SH-SY5Y (cell line): ENCODE data around the gene DHRS3.

Experiments used
- GATA2 ChIP-seq: IDR thresholded peaks from 2 replicates; pipeline ENCODE4 v1.6.1; 2011; ENCODE audit warnings: mild to moderate bottlenecking, low read depth, low read length
- GATA3 ChIP-seq: IDR thresholded peaks from 2 replicates; pipeline ENCODE4 v1.6.1; 2011; ENCODE audit warnings: low read depth, mild to moderate bottlenecking, low read length, moderate library complexity

DHRS3 gene

DNA sequence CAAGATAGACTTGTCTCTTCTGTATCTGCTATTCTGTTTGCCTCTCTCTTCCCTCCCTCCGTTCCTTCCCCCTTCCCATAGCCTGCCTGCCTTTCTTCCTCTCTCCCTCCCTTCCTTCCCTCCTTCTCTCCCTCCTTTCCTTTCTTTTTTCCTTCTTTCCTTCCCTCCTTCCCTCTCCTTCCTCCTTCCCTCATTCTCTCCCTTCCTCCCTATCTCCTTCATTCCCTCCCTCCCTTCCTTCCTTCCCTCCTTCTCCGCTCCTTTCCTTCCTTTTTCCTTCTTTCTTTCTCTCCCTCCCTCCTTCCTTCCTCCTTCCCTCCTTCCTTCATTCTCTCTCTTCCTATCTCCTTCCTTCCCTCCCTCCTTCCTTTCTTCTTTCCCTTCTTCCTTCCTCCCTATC, 26.8 kb upstream of the DHRS3 start:
- no peak for TF ChIP-seq GATA3
- TF ChIP-seq GATA2 = no peak

DNA sequence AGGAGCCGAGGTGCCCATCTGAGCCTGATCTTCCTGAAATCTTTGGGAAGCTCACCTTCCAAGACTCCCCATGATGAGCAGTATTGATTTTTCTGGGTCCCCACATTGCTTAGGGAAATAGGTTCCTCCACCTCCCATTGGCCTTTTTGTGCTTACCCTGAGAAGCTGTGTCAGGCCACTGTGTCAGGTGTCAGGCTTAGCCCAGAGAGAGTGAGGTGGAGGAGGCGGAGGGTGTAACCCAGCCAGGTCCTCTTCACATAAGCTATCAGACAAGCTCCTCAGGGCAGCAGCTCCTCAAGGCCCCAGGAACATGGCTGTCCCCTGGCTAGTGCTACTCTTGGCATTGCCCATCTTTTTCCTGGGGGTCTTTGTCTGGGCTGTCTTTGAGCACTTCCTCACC, 26.2 kb upstream of the DHRS3 start:
- TF ChIP-seq GATA2 (no peak), GATA3 (no peak)

DNA sequence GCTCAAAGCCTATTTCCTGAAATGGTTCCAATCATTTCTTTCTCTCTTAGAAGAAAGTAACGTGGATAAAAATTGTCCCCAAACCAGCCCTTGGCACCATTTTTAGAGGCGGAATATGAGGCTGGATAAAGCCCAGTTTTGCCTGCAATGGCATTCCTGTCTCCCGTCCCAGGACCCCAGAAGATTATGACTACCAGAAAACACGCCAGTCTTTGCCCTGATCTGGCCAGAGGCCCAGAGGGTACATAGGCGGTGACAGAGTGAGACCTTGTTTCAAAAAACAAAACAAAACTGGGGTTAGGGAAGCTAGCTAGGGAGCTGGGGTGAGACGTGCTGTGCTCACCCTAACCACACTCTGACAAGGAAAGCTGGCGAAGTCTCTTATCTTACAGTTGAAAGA, 25.8 kb upstream of the DHRS3 start, which contains the start of gene AADACL4:
TSS of gene AADACL4 (plus strand) at position 301 of the 400 bp plus-strand sequence. CDS start 462 bp downstream, outside the sequence.
- no peak for TF ChIP-seq GATA3
- TF ChIP-seq GATA2 = no peak

DNA sequence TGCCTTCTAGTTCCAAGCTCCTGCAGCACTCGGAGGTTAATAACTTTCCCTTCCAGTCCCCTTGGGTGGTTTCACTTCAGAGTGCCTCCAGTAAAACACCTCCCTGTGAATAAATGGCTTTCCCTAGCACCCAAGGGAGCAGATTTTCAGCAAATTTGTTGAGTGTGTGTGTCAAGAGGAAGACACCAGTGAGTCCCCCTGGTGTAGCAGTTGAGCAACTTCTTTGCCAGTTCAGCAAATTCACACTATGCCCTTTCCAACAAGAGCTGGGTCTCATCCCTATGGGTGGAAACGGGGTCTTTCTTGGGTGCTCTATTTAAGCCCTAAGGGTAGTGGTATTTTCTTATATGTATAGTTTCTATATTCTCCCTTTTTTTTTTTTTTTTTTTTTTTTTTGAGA, 25.1 kb upstream of the DHRS3 start:
- TF ChIP-seq GATA2 (no peak), GATA3 (no peak)

GRCh38 chr1:12640958-12641272, 22.9 kb upstream of the DHRS3 start:
- TF ChIP-seq GATA3 = no peak

GRCh38 chr1:12640237-12640957, 22.4 kb upstream of the DHRS3 start:
- TF ChIP-seq GATA2 (no peak), GATA3 (no peak)

DNA sequence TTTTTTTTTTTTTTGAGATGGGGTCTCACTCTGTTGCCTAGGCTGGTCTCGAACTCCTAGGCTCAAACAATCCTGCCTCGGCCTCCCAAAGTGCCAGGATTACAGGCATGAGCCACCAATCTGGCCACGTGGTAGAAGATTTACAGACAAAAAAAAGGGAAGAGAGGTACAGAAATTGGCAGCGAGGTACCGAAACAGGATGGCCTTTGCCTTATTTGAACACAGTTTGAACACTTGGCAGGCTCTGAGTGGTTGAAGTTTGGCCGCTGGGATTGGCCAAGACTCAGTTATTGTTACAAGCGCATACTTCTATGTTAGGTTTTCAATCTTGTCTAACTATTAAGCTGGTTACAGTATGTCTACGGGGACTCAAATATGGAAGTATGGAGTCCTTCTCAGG, 19.7 kb upstream of the DHRS3 start:
- TF ChIP-seq GATA3 = no peak
- TF ChIP-seq GATA2 = no peak

DNA sequence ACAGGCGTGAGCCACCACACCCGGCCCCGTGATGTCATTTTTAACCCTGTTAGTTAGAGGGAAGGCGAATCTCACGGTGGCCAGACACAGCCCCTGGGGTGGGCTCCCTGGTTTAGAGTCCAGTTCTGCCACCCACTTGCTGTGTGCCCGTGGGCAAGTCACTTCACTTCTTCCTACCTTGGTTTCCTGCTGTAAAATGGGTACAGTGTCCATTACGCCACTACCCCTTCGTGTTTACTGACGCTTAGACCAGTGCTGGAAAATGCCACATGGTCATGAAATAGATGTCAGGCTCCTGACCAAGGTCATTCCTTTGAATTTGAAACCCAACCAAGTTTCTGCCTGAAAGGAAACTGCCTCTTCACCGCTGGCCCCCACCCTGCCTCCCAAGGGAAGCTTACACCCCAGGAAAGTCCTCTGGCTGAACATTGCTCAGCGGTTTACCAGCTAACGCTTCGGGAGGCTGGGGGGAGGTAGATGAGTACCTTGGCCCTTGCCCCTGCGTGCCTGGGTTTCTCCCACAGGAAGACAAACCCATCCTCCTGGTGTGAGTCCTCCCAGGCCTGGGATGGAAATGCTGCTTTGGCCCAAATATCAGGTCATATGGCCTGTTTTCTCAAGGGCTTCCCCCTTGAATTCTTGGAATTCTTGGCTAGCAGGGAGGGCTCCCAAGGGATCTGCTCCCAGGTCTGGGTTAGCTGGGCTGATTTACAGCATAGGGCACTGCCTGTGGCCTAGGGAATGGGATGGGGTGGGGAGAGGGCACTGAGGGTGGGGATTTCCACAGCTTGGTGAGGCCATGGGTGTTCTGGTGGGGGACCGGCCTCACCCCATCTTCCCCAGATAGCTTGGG, 18.3 kb upstream of the DHRS3 start:
- TF ChIP-seq GATA2 = no peak
- TF ChIP-seq GATA3 = no peak

DNA sequence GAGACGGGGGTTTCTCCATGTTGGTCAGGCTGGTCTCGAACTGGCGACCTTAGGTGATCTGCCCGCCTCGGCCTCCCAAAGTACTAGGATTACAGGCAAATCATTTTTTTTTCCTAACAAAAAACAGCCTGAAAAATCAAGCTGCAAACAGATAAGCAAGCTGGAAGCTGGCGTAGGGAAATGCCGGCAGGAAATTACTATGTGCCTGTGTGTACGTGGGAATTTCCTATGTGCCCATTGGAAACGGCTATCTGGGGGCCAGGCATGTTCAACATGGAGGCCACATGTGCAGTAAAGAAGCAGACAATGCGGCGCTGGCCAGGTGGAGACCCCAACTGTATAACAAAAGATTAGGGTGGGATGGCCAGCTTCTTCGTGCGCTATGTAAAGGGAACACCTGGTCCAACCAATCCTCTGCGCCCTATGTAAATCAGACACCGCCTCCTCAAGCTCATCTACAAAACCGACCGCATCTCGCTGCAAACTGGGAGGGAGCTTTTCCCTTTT, 16.7 kb upstream of the DHRS3 start:
- TF ChIP-seq GATA3 (no peak), GATA2 (no peak)

GRCh38 chr1:12634156-12634555, 16.1 kb upstream of the DHRS3 start:
- TF ChIP-seq GATA3 = no peak
- no peak for TF ChIP-seq GATA2

GRCh38 chr1:12631571-12631970, 13.6 kb upstream of the DHRS3 start:
- TF ChIP-seq GATA2 (no peak), GATA3 (no peak)

DNA sequence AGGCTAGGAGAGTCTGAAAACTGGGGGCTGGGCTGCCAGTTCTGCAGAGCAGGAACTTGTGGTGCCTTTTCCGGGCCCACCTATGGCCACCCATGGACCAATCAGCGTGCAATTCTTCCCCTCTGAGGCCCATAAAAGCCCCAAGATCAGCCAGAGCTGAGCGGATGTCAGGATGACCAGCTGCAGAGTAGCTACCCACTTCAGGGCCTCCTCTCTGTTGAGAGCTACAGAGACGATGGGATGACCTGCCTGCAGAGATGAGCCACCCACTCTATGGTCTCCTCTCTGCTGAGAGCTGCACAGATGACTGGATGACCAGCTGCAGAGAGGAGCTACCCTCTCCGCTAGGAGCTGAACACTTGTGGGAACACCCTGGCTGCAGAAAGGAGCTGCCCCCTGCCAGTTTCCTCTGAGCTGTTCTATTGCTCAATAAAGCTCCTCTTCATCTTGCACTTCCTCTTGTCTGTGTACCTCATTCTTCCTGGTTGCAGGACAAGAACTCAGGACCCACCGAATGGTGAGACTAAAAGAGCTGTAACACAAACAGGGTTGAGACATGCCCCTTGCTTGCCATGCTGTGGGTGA, 13.0 kb upstream of the DHRS3 start:
- TF ChIP-seq GATA2 (no peak), GATA3 (no peak)

GRCh38 chr1:12629985-12630760, 12.2 kb upstream of the DHRS3 start:
- TF ChIP-seq GATA3 (no peak), GATA2 (no peak)

- TF ChIP-seq GATA3 = no peak
Measured at GRCh38 chr1:12629511-12629956, 11.5 kb upstream of the DHRS3 start.

GRCh38 chr1:12627296-12627695, 9.3 kb upstream of the DHRS3 start:
- TF ChIP-seq GATA3 (no peak), GATA2 (no peak)
